G401.6 (cell line): ENCODE data around the gene CD200.

Experiments used
- FAIRE-seq: peaks from 2 replicates; lab custom pipeline; 2012; peaks lifted over from hg19 to GRCh38; lab: Jason Lieb, UNC

Gene CD200, protein sequence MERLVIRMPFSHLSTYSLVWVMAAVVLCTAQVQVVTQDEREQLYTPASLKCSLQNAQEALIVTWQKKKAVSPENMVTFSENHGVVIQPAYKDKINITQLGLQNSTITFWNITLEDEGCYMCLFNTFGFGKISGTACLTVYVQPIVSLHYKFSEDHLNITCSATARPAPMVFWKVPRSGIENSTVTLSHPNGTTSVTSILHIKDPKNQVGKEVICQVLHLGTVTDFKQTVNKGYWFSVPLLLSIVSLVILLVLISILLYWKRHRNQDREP

DNA sequence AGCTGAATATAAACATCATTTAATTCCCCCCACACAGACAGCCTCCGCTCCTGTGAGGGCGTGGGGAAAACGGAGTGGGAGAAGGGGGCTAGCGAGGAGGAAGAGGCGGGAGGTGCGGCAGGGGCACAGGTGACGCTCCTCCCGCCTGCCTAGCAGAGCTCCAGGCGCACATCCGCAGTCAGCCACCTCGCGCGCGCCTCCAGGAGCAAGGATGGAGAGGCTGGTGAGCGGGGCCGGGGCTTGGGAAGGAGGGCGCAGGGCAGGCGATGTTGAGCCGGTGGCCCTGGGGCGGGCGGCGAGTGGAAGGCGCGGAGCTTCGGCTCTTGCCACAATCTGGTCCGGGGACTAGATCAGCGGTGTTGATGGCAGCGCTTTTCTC lies at the start of gene CD200:
Gene CD200, plus strand, starts transcription at position 155 of the 379 bp plus-strand sequence. Its CDS starts 57 bp downstream, at position 212.
- FAIRE-seq, result no peak

DNA sequence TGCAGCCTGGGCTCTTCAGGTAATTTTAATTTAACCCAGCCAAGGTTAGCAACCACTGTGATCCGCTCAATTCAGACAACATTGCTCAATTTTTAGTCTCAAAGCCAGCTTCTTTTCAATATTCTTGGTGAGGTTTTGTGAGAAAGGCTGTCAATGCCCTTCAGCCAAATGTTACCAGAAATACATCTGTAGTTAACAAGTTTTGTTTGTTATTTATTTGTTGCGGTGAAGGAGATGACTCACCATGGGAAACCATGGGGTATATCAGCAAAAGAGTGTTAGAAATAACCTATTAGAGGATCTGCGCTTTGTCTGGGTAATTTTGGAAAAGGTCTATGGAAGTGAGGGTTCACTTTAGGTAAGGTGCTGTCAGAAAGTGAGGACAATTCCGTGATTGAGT lies 43.9 kb upstream of the CD200 start:
- no peak for FAIRE-seq

DNA sequence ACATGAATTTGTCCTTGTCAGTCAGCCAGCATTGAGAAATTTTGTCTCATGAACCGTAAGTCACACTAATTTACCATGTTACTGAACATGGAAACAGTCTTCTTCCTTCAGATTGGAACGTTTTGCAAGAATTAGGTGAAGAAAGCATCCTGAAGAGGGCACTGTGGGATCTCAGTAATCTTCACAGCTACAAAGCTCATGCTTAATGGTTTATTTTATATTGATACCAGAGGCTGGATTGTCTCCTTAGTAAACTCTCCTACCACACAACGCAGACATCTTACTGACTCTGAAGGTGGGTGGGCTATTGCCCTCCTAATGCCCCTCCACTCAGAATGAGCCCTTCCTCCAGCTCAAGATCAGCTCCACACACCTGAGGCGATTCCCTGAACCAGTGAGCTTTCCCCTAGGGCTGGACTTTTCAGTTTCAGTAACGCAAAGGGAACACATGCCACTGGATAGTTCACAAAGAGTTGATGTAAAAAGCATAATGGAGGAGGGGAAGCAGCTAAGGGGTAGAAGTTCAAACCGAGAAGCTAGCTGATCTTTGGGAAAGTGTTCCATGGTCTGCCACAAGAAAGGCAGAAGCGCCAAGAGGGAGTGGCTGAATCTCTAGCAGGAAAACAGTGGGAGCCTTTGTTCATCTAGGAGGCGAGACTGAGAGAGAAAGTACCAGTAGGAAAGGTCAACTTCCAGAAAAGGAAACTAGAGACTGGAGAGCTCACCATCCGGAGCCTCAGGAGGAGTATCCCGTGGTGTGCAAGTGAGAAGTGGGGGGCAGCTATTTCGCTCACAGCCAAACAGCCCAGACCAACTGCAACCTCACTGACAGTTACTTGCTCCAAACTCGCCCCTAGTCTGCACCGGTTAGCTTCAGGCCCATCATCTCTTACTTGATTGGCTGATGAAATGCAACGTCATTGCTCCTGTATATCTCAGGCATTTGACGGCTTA lies 39.3 kb upstream of the CD200 start, which contains the start of gene SLC9C1:
Gene SLC9C1, minus strand, starts transcription at position 849 of the 954 bp plus-strand sequence. CDS start 7,425 bp downstream, outside the sequence.
- peak; percentile 27 for FAIRE-seq

DNA sequence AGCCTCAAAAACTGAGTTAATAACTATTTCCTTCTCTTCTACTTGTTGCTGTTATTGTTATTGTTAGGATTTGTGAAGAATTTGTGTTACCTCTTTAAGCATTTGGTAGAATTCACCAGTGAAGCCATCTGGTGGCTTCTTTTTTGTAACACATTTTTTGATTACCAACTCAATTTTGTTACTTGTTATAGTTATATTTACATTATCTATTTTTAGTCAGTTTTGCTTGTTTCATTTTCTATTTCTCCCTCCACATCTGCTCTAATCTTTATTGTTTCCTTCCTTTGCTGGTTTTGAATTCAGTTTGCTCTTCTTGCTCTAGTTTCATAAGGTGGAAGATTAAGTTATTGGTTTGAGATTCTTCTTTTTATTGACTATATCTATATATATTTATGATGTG lies 35.2 kb upstream of the CD200 start:
- no peak for FAIRE-seq

DNA sequence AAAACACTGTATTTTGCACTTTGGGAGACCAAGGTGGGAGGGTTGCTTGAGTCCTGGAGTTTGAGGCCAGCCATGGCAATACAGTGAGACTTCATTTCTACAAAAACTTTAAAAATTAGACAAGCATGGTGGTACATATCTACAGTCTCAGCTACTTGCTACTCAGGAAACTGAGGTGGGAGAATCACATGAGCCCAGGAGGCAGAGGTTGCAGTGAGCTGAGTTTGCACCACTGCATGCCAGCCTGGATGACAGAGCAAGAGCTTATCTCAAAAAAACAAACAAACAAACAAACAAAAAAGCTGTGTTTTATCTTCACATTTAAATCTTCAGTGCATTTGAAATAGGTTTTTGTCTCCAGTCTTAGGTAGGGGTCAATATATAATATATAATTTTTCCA lies 34.2 kb upstream of the CD200 start:
- FAIRE-seq, result no peak

DNA sequence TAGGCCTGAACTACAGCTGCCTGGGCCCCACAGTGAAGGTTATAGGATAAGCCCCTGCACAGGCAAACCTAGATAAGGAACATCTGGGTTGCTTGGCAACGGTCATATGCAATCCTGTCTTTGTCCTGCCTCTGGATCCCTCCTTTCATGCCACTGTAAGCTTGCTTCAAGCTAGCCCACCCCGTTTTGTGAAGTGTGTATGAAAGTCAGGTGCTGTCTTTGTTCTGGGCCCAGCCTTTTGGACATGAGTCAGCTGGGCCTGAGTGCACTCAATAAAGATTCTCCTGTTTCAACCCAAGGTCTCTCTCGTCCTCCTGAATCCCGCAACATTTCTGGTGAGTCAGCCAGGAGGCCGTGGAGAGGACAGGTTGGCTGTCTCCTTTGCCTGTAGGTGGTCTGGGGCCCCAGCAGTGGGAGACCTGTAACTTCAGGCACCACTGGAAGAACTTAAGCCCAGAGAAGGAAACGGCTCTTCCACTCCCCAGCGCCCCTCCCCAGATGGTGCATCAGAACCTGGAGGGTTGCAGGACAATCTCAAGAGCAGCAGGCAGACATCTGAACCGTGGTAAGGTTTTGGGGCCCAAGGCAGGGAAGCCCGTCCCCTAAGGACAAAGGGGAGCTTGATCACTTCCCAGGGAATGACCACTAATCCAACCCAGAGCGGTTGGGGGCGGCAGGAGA lies 30.7 kb upstream of the CD200 start:
- no peak for FAIRE-seq

DNA sequence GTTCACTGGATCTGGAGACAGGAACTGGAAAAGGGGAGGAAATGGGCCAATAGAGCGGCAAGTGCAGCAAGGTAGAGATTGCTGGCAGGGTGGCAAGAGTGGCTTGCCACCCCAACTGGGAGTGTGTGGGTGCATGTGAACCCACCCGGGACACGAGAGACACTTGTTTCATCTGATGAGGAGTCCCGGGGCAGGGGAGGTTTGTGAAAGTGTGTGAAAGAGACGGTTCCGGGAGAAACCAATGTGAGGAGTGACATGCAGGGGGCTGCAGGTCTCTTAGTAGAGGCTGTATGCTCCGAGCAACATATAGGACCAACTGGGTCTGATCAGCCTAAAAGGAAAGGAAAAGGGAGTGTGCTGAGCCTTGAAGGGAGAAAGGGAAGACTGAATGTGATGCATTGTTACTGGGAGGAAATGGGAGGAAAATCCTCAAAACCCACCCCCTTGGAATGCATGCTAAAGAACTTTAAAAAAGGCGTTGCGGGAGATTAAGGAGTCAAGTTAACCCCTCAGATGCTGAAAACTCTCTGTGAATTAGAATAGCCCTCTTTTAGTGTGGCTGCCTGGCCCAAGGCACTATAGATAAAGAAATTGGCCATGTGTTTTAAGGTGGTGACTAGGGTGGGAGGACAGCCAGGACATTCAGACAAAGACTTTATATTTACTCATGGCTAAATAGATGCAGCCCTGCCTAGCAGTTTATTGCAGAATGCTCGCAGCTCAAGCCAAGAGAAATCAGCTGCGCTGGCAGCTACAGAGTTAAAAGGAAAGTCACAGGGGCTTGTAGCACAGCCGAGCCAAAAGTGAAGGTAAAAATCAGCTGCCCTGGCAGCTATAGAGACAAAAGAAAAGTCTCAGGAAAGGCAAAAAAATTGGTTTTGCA lies 29.8 kb upstream of the CD200 start:
- FAIRE-seq, result no peak

DNA sequence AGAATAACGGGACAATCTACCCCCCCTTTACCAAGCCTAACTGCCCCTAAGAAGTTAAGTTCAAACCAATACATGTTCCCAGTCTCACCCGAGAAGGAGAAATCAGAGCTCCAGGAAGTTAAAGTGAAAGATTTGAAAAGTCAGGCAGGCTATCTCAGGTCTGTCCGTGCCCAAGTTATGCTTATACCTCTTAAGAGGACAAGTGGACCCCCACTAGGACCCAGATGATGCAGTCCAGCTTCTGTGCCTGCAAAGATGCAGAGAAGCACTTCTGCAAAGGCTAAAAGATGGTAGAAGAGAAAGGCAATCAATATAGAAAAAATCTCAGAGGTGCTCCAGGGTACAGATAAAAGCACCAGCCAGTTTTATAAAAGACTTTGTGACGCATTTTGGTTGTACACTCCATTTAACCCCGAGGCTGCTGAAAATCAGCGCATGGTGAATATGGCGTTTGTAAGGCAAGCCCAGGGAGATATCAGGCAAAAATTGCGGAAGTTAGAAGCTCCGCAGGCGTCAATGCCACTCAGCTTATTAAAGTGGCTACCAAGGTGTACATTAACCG lies 29.1 kb upstream of the CD200 start:
- FAIRE-seq, result no peak

DNA sequence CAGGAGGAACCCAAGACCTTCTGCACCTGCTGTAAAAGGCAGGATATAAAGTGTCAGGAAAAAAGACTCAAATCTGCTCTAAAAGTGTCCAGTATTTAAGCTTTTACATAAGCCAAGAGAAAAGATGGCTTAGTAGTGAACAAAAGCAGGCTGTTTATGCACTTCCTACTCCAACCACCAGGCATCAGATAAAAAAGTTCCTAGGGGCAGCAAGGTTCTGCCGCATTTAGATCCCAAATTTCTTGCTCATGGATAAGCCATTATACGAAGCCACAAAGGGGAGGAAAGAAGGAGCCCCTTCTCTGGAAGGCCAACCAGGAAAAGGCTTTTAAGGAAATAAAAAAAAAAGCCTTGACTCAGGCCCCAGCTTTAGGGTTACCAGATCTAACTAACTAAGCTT lies 28.3 kb upstream of the CD200 start:
- no peak for FAIRE-seq

DNA sequence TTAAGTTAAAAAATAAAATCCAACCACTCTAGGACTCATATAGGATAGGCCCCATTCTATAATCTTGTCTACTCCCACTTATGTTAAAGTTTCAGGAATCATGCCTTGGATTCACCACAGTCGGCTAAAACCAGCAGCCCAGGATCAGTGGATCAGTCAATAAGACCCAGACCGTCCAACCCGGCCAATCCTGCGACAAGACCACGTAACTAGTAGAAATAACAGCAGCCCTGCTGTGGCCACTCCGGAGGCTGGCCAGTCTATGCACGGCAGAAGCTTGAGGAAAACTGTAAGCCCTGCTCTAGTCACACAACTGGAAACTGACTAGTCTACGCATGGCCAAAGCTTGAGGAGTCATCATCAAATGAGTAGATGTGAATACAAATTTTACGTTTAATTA lies 26.1 kb upstream of the CD200 start:
- no peak for FAIRE-seq

DNA sequence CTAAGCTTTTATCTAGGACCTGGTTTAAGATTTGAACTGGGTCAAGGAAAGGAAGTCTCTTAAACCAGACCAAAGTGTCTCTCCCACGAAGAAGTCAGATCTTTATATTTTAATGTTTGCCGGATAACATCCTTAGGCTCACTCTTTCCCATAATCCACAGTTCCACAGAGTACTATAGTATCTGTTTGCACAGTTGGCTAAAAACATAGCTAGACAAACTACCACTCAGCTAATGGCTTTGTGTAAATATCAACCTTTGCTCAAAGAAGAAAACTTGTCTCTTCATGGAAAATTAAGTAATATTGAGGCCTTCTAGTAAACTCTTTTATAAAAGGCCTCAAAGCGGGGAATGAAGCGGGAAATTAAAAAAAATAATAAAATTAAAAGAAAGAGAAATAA lies 25.4 kb upstream of the CD200 start:
- no peak for FAIRE-seq

DNA sequence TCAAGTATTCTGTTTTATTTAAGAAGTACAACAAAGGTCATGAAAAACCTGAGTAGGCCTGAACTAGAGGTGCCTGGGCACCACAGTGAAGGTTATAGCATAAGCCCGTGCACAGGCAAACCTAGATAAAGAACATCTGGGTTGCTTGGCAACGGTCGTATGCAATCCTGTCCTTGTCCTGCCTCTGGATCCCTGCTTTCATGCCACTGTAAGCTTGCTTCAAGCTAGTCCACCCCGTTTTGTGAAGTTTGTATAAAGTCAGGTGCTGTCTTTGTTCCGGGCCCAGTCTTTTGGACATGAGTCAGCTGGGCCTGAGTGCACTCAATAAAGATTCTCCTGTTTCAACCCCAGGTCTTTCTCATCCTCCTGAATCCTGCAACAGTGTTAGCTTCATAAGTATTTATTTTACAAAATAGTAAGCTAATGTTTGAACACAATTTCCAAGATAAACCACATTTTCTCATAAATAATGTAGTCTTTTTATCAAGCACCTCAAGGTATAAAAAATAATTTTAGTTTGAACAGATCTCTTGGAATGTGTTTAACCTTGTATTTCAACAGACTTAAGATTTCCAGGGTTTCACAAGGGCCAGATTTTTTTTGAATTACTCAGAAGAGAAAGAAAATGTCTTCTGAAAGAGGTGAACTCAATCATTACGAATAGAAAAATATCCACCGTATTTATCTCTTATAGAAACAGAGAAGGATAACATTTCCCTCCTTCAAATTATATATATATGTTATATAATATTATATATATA lies 24.6 kb upstream of the CD200 start:
- no peak for FAIRE-seq

DNA sequence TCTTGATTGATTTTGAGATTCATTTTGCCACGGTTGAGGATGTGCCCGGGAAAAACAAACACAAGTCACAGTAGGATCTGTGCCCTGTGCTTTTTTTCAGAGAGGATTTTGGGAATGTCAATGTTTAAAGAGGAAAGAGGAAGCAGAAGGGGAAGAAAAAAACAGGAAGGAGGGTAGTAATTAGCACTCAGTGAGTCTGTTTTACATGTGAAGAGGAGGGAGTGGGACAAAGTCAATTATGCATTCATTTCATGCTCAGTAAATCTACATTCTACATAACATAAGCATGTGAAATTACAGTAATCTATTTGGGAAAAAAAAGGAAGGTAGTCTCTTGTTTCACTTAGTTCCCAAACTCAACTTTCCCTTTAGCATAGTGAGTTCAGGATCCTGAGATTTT lies 18.3 kb upstream of the CD200 start:
- FAIRE-seq, result no peak

DNA sequence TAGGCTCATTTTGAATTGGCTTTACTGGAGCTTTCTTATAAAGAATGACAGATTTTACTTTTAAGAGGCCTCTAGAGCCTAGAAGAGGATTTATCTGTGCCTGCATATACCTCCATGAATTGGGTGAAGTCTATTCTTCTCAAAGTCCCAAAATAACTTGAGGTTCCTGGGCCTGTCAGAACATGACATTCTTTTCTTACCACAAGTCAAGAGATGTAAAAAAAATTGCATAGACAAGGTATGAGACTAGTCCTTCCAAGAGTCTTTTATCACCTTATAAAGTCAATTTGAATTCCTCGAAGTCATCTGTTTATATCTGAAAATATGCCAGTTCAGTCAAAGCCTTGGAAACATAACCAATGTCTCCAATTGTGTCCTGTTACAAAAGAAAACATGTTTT lies 17.2 kb upstream of the CD200 start:
- FAIRE-seq, result no peak

DNA sequence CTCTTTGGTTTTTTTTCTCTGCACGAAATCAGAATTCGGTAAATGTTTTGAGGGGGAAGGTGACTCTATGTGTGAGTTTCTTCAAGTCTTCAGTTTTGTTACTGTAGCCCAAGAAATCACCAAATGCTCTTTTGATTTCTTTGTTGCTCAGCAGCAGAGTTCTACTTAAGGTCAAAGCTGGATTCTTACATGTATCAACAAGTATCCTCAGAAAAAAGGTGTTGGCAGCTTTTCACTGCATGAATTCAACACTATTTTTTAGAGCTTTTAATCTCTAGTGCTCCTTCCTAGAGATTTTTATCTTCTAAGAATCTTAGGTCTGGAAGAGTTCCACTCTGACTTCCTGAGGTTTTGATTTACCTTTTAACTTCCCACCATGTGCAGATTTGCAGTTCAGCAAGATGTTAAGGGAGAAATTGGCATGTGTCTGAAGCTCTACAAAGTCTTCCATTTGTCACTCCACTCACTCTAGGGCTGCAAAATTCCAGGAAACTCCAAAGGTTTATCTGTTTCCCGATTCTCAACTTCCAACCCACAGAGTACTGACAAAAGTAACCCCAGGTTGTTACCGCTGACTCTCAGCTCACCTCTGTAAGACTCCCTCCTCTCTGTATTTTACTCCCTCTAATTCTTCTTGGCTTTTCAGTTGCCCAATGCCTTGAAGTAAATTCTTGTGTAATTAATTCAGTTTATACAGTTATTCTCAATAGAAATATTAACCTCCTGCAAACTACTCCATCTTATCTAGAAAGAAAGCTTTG lies 13.3 kb upstream of the CD200 start:
- no peak for FAIRE-seq

DNA sequence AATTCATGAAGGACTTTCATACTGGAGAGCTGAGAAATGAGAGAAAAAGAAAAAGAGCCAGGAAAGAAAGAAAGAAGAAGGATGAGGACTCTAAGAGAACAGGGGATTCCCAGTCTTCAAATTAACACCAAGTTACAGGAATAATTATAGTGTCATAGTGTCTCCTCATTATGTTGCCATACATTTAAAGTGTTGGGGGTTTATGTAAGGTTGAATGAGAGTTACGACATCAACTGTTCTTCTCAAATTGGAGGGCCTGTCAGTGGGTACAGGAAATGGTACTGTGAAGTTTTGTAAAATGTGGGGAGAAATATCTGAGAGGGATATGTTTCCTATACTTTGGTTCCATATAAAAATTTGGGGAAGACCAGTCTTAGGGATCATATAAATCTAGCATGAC lies 12.3 kb upstream of the CD200 start:
- FAIRE-seq, result no peak

DNA sequence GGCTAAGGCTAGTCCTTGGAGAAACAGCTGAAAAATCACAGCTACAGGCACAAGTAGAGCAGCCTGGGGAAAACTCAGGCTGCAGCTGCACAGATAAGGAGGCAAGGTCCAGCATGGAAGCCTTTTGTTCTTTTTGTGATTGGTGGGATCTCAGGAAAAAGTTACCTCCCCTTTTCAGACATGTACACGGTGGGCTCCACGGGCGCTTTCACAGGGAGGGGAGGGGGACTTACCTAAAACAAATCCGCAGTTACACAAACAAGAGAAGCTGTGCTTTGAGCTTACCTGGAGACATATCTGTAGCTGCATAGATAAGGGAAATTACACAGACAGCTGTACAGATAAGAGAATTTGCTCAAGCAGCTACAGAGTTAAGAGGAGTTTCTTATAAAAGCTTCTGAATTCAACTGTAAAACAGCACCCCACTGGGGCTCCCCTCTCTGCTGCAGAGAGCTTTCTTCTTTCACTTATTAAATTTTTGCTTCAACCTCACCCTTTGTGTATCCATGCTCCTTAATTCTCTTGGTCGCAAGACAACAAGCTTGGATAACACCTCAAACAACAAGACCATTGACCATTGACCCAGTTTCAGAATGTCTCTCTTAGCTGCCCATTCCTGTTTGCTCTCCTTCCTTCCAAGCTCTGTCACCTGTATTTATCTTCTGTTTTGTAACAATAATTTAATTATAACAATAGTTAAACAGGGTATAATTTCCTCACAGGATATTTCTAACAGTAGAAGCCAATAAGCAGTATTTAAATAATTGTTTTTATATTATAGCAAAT lies 10.9 kb upstream of the CD200 start:
- no peak for FAIRE-seq

DNA sequence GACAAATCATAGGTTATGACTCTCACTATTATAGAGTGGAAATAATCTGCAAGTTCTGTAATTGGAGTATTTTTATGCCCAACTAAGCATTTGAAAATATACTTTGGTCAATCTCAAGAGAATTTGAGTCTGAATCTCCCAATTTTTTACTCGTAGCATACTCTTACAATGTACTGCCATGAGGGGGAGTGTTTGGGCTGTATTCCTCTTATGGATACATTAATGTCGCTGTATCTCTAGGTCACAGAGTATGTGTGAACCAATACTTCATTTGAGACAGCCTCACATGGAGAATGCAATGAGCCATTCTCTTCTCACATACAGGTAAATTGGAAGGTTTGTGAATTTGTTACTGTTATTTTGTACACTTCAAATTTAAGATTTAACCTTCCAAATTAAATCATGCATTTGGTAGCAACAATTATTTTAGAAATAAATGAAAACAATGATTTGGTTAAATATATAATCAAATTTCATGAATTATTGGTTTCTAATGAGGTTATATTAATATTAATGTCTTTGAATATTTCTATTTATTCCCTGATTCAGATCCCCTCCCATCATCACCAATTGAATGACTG lies 5.5 kb upstream of the CD200 start:
- peak; percentile 55 for FAIRE-seq

DNA sequence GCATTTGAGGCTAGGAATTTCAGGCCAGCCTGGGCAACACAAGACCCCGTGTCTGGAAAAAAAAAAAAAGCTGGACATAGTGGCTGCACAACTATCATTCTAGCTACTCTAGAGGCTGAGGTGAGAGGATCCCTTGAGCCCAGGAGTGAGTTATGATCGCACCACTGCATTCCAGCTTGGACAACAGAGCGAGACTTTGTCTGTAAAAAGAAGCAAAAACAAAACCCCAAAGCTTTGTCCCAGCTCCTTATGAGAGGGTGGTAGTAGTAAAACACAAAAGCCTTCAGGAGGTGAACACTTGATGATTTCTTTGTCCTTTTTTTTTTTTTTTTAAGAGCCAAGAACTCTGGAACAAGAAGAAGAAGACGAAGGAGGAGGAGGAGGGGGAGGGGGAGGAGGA lies 1.1 kb upstream of the CD200 start:
- FAIRE-seq, result no peak
